GM18907 (cell line): ENCODE measurements around the gene GNG12.
"Not testable (repeated sequence)": the region's sequence is repeated elsewhere in the genome, so short reads cannot be mapped to it uniquely, and the experiment has no call there.

Experiments used
- ATAC-seq: cut with Tn5 transposase; IDR thresholded peaks from one replicate; pipeline ENCODE4 v1.9.1; 2021; ENCODE audit warnings: mild to moderate bottlenecking, moderate library complexity; ENCODE audit not compliant: unreplicated experiment

Gene GNG12

GRCh38 chr1:67665307-67665706 is 168.0 kb downstream of the GNG12 start:
- ATAC-seq: not testable (repeated sequence)

GRCh38 chr1:67664048-67664447 is 169.2 kb downstream of the GNG12 start:
- ATAC-seq: no peak

GRCh38 chr1:67662884-67663283 is 170.4 kb downstream of the GNG12 start:
- ATAC-seq: no peak

DNA sequence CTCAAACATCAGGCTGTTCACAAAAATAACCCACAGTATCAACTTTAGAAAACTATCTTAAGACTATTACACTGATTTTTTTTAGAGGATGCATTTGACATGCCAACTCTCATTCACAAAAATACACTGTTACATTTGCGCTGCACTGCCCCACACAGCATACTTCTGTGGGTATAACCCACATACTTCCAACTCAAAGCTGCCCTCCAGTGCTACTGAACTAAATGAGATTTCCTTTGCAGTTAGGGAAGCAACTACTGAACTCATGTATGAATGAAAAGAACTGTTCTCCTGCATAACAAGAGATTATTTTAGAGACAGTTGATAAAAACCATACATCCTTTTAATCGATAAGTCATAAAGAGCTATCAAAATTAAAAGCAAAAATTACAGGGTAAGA is 174.0 kb downstream of the GNG12 start:
- no peak for ATAC-seq

- ATAC-seq: not testable (repeated sequence)
Measured at GRCh38 chr1:67657152-67657551, 176.1 kb downstream of the GNG12 start.

DNA sequence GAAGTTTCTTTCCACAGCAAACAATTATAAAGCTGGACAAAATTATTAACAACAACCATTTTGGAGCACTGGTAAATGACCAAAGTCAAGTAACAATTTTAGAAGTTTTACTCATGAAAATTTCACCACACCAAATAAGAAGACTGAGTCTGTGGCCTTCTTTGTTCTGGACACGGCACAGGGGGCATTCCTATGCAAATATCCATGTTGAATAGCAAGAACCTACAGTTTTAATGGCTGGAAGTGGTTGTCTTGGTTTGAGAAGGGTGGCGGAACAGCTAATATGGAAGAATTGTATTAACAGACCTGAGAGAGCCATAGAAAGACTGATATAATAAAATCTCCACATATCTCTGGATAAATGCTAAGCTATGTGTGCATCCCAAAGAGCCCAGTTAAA is 177.7 kb downstream of the GNG12 start:
- no peak for ATAC-seq

DNA sequence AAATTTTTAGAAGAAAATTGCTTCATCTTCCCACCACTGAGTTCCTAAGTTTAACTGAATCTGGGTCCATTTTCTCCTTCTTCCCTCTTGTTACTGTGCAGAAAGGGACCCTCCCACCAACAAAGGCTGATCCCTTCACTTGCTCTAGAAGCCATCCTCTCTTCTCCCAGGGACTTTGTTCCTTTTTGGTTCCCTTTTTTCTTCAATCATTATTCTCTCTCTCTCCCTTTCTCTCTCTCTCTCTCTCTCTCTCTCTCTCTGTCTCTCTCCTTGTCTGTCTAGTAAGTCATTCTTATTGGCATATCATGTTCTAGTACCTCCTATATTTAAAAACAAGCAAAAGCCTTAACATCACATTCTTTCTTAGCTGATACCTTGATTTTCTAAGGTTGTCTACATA is 180.0 kb downstream of the GNG12 start:
- ATAC-seq: no peak

GRCh38 chr1:67652800-67653199 is 180.5 kb downstream of the GNG12 start:
- ATAC-seq: peak; percentile 51
